Smooth muscle cell (in vitro differentiated cells): Measurements from ENCODE around the gene VWF. TPM values are rescaled to one million over a fixed set of nuclear protein-coding genes. Genes with fewer than 3 reads are reported as not detected.

Experiments
- DNase-seq: peaks from one replicate; lab custom pipeline; 2025; ENCODE audit not compliant: unreplicated experiment; lab: John Stamatoyannopoulos, UW
- H2AFZ ChIP-seq: fragments of 200-600 bp; sonication (generic); 2 replicates; pipeline ENCODE4 v1.6.0; 2016; ENCODE audit warnings: antibody characterized with exemption, low read depth, mild to moderate bottlenecking
- H3F3A ChIP-seq: fragments of 200-600 bp; sonication (generic); 2 replicates; pipeline ENCODE4 v1.6.0; 2017; ENCODE audit warnings: antibody characterized with exemption, low read depth
- H3K27ac ChIP-seq: fragments of 200-600 bp; sonication (generic); 2 replicates; pipeline ENCODE4 v1.5.1; 2016; ENCODE audit warnings: low read depth, mild to moderate bottlenecking
- H3K27me3 ChIP-seq: fragments of 200-600 bp; sonication (generic); 2 replicates; pipeline ENCODE4 v1.6.1; 2016; ENCODE audit warnings: low read depth, mild to moderate bottlenecking
- H3K36me3 ChIP-seq: fragments of 200-600 bp; sonication (generic); 2 replicates; pipeline ENCODE4 v1.5.1; 2016; ENCODE audit warnings: low read depth
- H3K4me1 ChIP-seq: fragments of 200-600 bp; sonication (generic); 2 replicates; pipeline ENCODE4 v1.5.1; 2016; ENCODE audit warnings: low read depth
- H3K4me2 ChIP-seq: fragments of 200-600 bp; sonication (generic); 2 replicates; pipeline ENCODE4 v1.6.0; 2016; ENCODE audit warnings: mild to moderate bottlenecking
- H3K4me3 ChIP-seq: fragments of 200-600 bp; sonication (generic); 2 replicates; pipeline ENCODE4 v1.5.1; 2016; ENCODE audit warnings: mild to moderate bottlenecking
- H3K79me2 ChIP-seq: fragments of 200-600 bp; sonication (generic); 2 replicates; pipeline ENCODE4 v1.6.0; 2016; ENCODE audit warnings: low read depth, mild to moderate bottlenecking
- H3K9ac ChIP-seq: fragments of 200-600 bp; sonication (generic); 2 replicates; pipeline ENCODE4 v1.6.0; 2016; ENCODE audit warnings: low read depth
- H3K9me3 ChIP-seq: fragments of 200-600 bp; sonication (generic); replicated peaks from 2 replicates; pipeline ENCODE4 v1.5.1; 2016; ENCODE audit warnings: low read depth
- H4K20me1 ChIP-seq: fragments of 200-600 bp; sonication (generic); 2 replicates; pipeline ENCODE4 v1.6.0; 2016; ENCODE audit warnings: low read depth
- CTCF ChIP-seq: fragments of 200-600 bp; sonication (generic); IDR thresholded peaks from 2 replicates; pipeline ENCODE4 v1.5.1; 2017; ENCODE audit warnings: borderline replicate concordance, mild to moderate bottlenecking, antibody characterized with exemption; ENCODE audit not compliant: insufficient read depth, poor library complexity, severe bottlenecking
- WGBS: methylation state at CpG from one replicate; pipeline ENCODE4 v1.1.7; 2016; ENCODE audit warnings: low lambda C conversion rate; 5-methylcytosine and 5-hydroxymethylcytosine counted together
- polyA plus RNA-seq: library from polyadenylated mRNA; unstranded; fragments of >200 nt; fragmentation: Nextera tagmentation; extraction: Ambion mirVana; gene quantifications from 2 replicates; pipeline ENCODE4 v1.2.1, GENCODE V29; 2016
- small RNA-seq: library from RNA; depleted of rRNA; stranded (forward); fragments of <200 nt; gene quantifications from one replicate; pipeline ENCODE3, GENCODE V24; 2014
- total RNA-seq: library from RNA; depleted of rRNA; stranded (reverse); fragments of >200 nt; gene quantifications from 2 replicates; pipeline ENCODE4 v1.2.3, GENCODE V29; 2014

The VWF gene
- total and polyA plus RNA-seq, 2 experiments from 2014 or later = 0.19 TPM; not detected in 1

GRCh38 chr12:5899675-5900074 lies 224.8 kb downstream of the VWF start:
- H3K9me3 ChIP-seq = no peaks in the 10 kb centered on the region

GRCh38 chr12:5898874-5899273 lies 225.6 kb downstream of the VWF start:
- peaks cover 28% of the 10 kb centered on the region for H3K27me3 ChIP-seq
- H4K20me1 ChIP-seq = no peaks in the 10 kb centered on the region
- H3K36me3 ChIP-seq = no peaks in the 10 kb centered on the region
- H3K79me2 ChIP-seq = no peaks in the 10 kb centered on the region
- no peak overlapping the region for H2AFZ ChIP-seq
- H3F3A ChIP-seq = no peaks in the 10 kb centered on the region
- peak; percentile 8 for TF ChIP-seq CTCF
- 59% methylated on average over 3 of the region's 3 CpGs for WGBS
- H3K9me3 ChIP-seq = no peaks in the 10 kb centered on the region
- no peak overlapping the region for H3K9ac ChIP-seq
- no peak overlapping the region for H3K27ac ChIP-seq
- DNase-seq = no peak
- H3K4me3 ChIP-seq = no peak overlapping the region
- no peak overlapping the region for H3K4me2 ChIP-seq
- H3K4me1 ChIP-seq = no peaks in the 10 kb centered on the region

More at GRCh38 chr12:5899675-5900074, 224.8 kb downstream of the VWF start:
- Histone ChIP-seq H3F3A (no peaks in the 10 kb centered on the region), H3K9ac (no peak overlapping the region), H4K20me1 (no peaks in the 10 kb centered on the region), H3K27me3 (peaks cover 28% of the 10 kb centered on the region), H3K36me3 (no peaks in the 10 kb centered on the region), H3K4me1 (no peaks in the 10 kb centered on the region), H3K4me3 (no peak overlapping the region), H3K79me2 (no peaks in the 10 kb centered on the region), H3K27ac (no peak overlapping the region), H2AFZ (no peak overlapping the region), H3K4me2 (no peak overlapping the region)
- no peak for TF ChIP-seq CTCF
- no peak for DNase-seq
- 90% methylated on average over 3 of the region's 3 CpGs for WGBS

Small RNAs within 50 kb of the gene (small RNA-seq; reads per million reads assigned to genes)
- gene RN7SL69P = not detected

Other genes starting within 250 kb of the VWF start
- 0.18 TPM in 1 of 2 replicates, not detected in the other for gene ANO2, start 179.4 kb downstream of the VWF start, total RNA-seq
- gene ANO2, start 179.4 kb downstream of the VWF start, polyA plus RNA-seq = not detected in 2 replicates
- gene CD9, start 75.7 kb upstream of the VWF start, total RNA-seq = 153 and 207 TPM in 2 replicates
- 144 and 236 TPM in 2 replicates for gene CD9, start 75.7 kb upstream of the VWF start, polyA plus RNA-seq
- 6.5 and 7.8 TPM in 2 replicates for gene PLEKHG6, start 186.0 kb upstream of the VWF start, total RNA-seq
- 5.2 and 21.9 TPM in 2 replicates for gene PLEKHG6, start 186.0 kb upstream of the VWF start, polyA plus RNA-seq
- 110 and 139 TPM in 2 replicates for gene TNFRSF1A, start 217.4 kb upstream of the VWF start, total RNA-seq
- 144 and 148 TPM in 2 replicates for gene TNFRSF1A, start 217.4 kb upstream of the VWF start, polyA plus RNA-seq